ENCODE measurements around the gene NRG3. TPM values are rescaled to one million over a fixed set of nuclear protein-coding genes. Genes with fewer than 3 reads are reported as not detected.

NRG3 gene
- total and polyA plus RNA-seq, 5 experiments from 2014 or later, result not detected

DNA sequence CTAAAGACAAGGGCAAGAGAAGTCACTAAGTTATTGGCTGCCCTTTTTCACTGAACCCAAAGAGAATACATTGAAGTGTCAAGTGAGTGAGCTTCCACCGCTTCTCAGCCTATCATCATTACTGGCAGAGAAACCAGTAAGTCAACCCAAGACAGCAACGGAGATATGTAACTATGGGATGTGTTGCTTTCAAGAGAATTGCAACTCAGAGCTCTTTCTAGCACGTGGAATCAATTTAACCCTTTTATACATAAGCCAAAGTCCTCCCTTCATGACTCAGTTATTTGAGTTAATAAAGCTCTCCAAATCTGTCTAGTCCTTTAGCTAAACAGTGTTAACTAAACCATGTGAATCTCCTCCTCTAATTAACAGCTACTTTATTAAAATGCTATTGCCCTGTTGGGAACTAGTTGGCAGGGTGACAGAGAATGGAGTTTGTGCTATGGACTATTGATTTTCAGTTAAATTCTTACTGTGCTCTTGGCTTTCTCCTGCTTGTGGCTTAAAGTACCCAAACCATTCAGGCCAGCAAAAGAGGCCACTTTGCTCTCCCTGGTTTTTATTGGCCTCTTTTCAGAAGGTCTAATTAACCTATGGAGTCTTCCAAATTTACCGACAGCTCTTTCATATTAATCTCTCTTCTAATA lies 287.7 kb downstream of the NRG3 start:
- ATAC-seq (no peak), DNase-seq (no peak)
- H3K4me1 Mint-ChIP-seq, result no peaks in the 10 kb centered on the region
- H3K9me3 Mint-ChIP-seq, result peaks cover 0 to 25% (median 6%) of the 10 kb centered on the region in 9 donors
- POLR2A ChIA-PET, result no interaction called here
- no peaks in the 10 kb centered on the region for H3K27me3 Mint-ChIP-seq
- no peak overlapping the region for H3K27ac Mint-ChIP-seq
- no peaks in the 10 kb centered on the region for H3K36me3 Mint-ChIP-seq
- H3K4me3 Mint-ChIP-seq, result no peak overlapping the region

DNA sequence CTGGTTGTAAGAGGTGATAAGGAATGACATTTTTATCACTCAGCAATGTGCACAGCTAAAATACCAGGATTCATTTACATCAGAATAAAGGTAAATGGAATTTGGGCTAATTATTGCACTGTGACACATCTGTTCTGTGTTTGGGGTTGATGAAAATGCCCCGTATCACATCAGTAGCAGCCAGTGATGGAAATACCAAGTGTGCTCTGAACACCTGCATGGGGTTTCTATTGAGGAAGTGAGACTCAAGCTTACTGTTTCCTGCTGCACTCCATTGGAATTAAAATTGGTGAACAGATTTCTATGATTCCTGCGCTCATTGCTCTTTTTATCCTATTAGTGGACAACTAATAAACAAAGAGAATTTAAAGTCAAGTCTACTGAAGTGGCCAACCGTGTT lies 296.9 kb downstream of the NRG3 start:
- POLR2A ChIA-PET, result no interaction called here
- DNase-seq (no peak), ATAC-seq (no peak)
- H3K36me3 Mint-ChIP-seq, result no peaks in the 10 kb centered on the region
- H3K27ac Mint-ChIP-seq, result no peak overlapping the region
- no peaks in the 10 kb centered on the region for H3K27me3 Mint-ChIP-seq
- peaks cover 0 to 19% (median 11%) of the 10 kb centered on the region in 9 donors for H3K9me3 Mint-ChIP-seq
- no peak overlapping the region for H3K4me3 Mint-ChIP-seq
- H3K4me1 Mint-ChIP-seq, result no peaks in the 10 kb centered on the region

DNA sequence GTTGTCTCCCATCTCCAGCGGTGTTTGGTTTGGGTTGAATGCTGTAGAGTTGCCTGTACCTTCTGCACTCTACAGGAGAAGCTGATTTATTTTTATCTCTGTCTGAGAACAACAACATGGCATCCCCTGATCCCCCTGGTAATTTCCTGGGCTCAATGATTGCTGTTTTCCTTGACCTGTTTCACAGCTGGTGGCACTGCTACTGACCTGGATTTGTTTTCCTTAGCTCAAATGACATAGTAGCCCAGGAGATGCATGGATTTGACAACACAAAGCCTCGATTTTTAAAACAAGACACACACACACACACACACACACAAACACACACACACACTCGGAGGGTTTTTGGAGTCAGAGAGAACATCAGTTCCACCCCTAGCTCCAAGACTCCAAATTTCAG lies 301.6 kb downstream of the NRG3 start:
- H3K27ac Mint-ChIP-seq, result no peak overlapping the region
- no peaks in the 10 kb centered on the region for H3K36me3 Mint-ChIP-seq
- no peak overlapping the region for H3K4me3 Mint-ChIP-seq
- ATAC-seq (no peak), DNase-seq (no peak)
- peaks cover 5 to 21% (median 8%) of the 10 kb centered on the region in 9 donors for H3K9me3 Mint-ChIP-seq
- no peaks in the 10 kb centered on the region for H3K27me3 Mint-ChIP-seq
- POLR2A ChIA-PET, result no interaction called here
- no peaks in the 10 kb centered on the region for H3K4me1 Mint-ChIP-seq

DNA sequence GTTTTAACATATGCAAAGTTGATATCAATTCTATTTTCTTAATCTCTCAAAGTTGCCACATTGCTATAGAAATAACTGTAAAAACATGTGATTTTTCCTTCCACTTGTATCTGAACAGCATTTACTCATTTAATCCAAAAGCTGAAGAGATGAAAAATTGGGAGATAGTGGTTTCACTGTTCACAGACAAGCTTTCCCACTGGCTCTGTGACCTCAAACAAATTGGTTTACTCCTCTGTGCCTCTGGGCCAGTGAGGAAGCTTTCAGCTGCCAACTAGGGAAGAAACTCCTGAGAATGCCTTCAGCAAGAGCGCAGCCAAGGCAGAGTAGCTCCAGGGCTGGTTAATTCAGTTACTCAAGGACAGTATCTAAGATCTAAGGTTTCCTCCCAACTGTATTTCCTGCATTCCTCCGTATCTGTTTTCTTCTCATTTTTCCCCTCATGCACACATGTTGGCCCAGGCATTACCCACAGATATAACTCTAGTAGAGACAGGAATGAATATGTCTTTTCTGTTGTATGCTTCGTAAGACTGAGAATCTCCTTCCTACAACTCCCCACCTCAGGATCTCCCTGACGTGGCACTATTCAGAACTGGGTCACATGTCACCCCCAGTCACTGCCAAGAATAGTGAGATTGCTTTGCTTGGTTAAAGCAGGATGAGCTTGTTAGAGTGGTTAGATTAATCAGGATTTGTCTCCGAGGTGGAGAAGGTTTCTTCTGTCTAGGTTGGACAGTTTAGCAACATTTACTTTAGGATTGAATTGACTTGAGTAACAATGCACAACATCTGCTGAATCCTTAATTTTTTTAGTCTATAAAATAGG lies 315.7 kb downstream of the NRG3 start:
- Mint-ChIP-seq H3K36me3 (no peaks in the 10 kb centered on the region), H3K9me3 (peaks cover 0 to 5% (median 2%) of the 10 kb centered on the region in 9 donors), H3K4me3 (no peak overlapping the region), H3K27me3 (no peaks in the 10 kb centered on the region), H3K27ac (no peak overlapping the region), H3K4me1 (no peaks in the 10 kb centered on the region)
- POLR2A ChIA-PET, result no interaction called here
- no peak for DNase-seq
- ATAC-seq, result no peak

DNA sequence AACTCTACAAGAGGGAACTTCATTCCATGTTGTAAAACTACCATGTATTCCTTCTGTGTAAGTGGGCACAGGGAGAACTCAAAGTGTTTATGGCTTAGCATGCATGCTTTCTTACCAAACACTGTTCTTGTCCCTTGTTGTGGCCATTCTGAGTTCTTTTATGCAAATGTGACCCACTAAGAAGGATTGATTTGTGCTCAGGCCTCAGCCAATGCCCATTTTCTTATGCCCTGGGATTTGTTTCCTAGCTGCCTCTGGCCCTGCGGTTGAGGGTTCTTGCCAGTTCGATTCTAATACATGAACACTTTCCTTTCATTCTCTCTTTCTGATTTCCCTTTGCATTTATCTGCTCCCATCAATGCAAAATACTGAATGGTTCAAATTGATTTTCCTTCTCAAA lies 316.7 kb downstream of the NRG3 start:
- Mint-ChIP-seq H3K9me3 (peaks cover 0 to 5% (median 2%) of the 10 kb centered on the region in 9 donors), H3K36me3 (no peaks in the 10 kb centered on the region), H3K4me1 (no peaks in the 10 kb centered on the region), H3K27me3 (no peaks in the 10 kb centered on the region), H3K27ac (no peak overlapping the region), H3K4me3 (no peak overlapping the region)
- POLR2A ChIA-PET, result no interaction called here
- DNase-seq (no peak), ATAC-seq (no peak)

DNA sequence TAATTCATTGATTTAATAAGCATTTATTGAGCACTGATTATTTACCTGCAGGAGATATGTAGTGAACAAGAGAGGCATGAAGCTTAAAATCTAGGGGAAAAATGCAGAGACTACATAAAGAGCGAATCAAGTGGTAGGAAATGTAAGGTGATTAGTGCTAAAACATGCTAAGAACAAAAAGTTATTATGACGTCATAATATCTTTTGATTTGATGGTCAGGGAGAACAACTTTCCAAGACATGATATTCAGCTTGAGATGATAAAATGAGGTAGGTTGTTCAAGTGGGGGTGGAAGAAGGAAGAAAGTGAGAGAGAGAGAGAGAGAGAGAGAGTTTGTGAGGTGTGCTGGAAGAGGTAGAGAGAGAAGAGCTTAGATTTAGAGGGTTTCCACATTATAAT lies 317.7 kb downstream of the NRG3 start:
- H3K4me3 Mint-ChIP-seq, result no peak overlapping the region
- H3K36me3 Mint-ChIP-seq, result no peaks in the 10 kb centered on the region
- no peaks in the 10 kb centered on the region for H3K4me1 Mint-ChIP-seq
- DNase-seq (no peak), ATAC-seq (no peak)
- peaks cover 0 to 5% (median 2%) of the 10 kb centered on the region in 9 donors for H3K9me3 Mint-ChIP-seq
- POLR2A ChIA-PET, result no interaction called here
- no peak overlapping the region for H3K27ac Mint-ChIP-seq
- no peaks in the 10 kb centered on the region for H3K27me3 Mint-ChIP-seq

DNA sequence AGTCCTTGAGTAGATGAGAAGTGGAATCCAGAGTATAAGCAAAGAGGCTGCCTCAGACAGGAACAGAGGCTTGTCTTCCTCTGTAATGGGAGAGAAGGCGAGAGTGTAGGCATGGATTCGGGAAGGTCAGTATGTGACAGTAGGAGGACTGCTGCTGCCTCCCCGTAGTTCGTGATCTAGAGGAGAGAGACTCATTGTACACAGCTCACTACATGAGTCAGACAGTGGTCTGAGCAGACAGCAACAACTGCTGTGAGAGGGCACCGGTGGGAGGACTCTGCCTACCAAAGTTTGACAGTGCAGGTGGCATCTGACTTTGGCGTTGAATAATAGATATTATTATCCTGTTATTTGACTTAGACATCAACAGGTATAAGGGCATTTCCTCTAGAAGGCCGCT lies 319.4 kb downstream of the NRG3 start:
- no peak for ATAC-seq
- peaks cover 0 to 2% (median 0%) of the 10 kb centered on the region in 9 donors for H3K9me3 Mint-ChIP-seq
- H3K27ac Mint-ChIP-seq, result no peak overlapping the region
- DNase-seq, result no peak
- no peaks in the 10 kb centered on the region for H3K27me3 Mint-ChIP-seq
- H3K4me3 Mint-ChIP-seq, result no peak overlapping the region
- H3K36me3 Mint-ChIP-seq, result no peaks in the 10 kb centered on the region
- H3K4me1 Mint-ChIP-seq, result no peaks in the 10 kb centered on the region
- POLR2A ChIA-PET, result no interaction called here

DNA sequence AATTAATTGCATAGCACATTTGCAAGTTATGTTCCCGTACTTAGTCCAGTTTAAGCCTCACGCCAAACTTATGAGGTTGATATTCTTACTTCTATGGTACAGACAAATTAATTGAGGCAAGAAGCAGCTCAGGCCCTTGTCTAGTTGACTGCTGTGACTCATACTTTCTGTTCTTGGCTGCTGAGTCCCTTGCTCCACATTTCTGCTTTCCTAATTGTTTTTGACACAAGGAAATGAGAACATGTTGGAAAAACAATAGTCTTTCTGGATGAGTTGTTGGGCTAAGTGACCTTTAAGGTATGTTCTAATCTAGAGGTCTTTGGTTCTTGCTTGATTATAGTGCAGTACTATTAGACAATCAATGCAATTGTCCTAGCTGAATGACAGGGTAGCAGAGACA lies 331.8 kb downstream of the NRG3 start:
- no peaks in the 10 kb centered on the region for H3K4me1 Mint-ChIP-seq
- H3K27me3 Mint-ChIP-seq, result no peaks in the 10 kb centered on the region
- ATAC-seq (no peak), DNase-seq (no peak)
- H3K36me3 Mint-ChIP-seq, result no peaks in the 10 kb centered on the region
- peaks cover 0 to 27% (median 2%) of the 10 kb centered on the region in 9 donors for H3K9me3 Mint-ChIP-seq
- no peak overlapping the region for H3K4me3 Mint-ChIP-seq
- POLR2A ChIA-PET, result no interaction called here
- H3K27ac Mint-ChIP-seq, result no peak overlapping the region

DNA sequence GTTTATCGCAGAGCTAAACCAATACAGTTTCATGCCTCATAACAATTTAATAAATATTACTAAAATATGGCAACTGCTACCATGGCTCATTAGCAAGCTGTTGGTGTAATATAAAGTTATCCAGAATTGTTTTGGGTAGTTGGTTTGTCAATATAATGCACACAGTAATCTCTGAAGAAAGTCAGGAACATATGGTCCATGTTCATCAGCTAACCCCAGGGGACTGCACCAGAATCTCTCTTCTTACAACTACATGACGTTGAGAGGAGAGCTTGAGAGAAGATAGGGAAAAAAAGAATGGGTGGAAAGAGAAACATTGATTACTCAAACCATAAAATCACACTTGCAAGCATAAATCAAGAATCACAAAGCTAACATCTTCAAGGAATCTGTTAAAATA lies 333.7 kb downstream of the NRG3 start:
- no peaks in the 10 kb centered on the region for H3K36me3 Mint-ChIP-seq

DNA sequence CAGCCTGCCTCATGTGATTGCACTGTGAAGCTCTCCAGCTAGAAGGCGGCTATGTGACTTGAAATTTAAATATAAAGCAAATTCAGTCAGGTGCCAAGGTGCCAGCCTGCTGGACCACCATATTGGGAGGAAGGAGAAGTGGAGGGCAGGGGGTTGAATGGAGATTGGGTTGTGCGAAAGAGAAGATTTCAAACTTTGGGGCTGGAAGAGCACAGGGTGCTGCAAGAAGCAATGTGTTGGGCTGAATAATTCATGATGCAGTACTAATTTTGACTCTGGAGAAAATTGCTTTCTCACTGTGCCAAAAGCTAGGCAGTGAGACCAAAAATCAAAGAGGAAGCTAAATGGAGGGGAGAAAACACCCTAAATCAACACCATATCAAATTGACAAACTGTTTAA lies 335.3 kb downstream of the NRG3 start:
- Mint-ChIP-seq H3K27me3 (no peaks in the 10 kb centered on the region), H3K4me3 (no peak overlapping the region), H3K9me3 (peaks cover 0 to 16% (median 0%) of the 10 kb centered on the region in 9 donors), H3K36me3 (no peaks in the 10 kb centered on the region), H3K27ac (no peak overlapping the region), H3K4me1 (no peaks in the 10 kb centered on the region)
- POLR2A ChIA-PET, result no interaction called here
- ATAC-seq, result no peak
- DNase-seq, result no peak

More for the DNA sequence above, 333.7 kb downstream of the NRG3 start:
- no peak overlapping the region for H3K4me3 Mint-ChIP-seq
- ATAC-seq (no peak), DNase-seq (no peak)
- H3K9me3 Mint-ChIP-seq, result peaks cover 0 to 23% (median 0%) of the 10 kb centered on the region in 9 donors
- POLR2A ChIA-PET, result no interaction called here
- H3K27me3 Mint-ChIP-seq, result no peaks in the 10 kb centered on the region
- H3K27ac Mint-ChIP-seq, result no peak overlapping the region
- H3K4me1 Mint-ChIP-seq, result no peaks in the 10 kb centered on the region

DNA sequence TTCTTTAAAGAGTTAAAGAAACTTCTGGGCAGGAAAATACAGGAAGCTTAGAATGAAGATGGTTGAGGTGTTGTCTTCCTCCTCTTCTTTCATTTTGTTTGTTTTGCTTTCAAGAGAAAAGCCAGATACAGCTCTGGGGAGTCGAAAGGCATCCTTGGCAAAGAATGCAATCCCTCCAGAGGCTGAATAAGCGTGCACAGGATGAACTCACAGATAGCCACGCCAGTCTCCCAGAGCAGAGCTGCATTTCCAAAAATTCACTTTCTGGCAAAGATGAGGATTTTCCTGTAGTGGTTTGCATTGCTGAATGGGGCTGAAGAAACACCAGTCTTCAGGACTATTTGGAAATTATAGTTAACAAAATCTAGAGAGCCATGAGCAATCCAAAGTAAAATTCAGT lies 336.4 kb downstream of the NRG3 start:
- H3K9me3 Mint-ChIP-seq, result peaks cover 0 to 5% (median 0%) of the 10 kb centered on the region in 9 donors
- POLR2A ChIA-PET, result no interaction called here
- no peaks in the 10 kb centered on the region for H3K36me3 Mint-ChIP-seq
- no peaks in the 10 kb centered on the region for H3K4me1 Mint-ChIP-seq
- H3K4me3 Mint-ChIP-seq, result no peak overlapping the region
- no peak overlapping the region for H3K27ac Mint-ChIP-seq
- no peak for ATAC-seq
- no peaks in the 10 kb centered on the region for H3K27me3 Mint-ChIP-seq
- DNase-seq, result no peak

DNA sequence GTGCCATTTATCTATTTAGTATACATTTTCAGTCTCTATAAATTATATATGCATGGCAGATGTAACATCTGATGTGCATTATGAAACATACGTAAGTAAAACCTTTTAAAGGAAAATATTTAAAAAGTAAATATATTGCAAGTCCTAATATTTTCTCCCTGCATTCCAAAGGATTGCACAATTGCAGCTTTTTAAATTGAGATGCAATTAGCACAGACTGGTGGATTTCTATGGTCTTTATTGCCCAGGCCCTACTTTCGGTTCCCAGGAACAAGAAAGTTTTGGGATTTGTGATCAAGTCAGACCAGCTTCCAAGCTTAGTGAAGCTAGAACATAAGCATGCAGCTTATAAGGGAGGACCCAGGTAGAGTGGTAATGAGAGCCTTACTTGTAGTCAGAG lies 337.8 kb downstream of the NRG3 start:
- H3K27me3 Mint-ChIP-seq, result no peaks in the 10 kb centered on the region
- no peaks in the 10 kb centered on the region for H3K36me3 Mint-ChIP-seq
- no peak overlapping the region for H3K27ac Mint-ChIP-seq
- POLR2A ChIA-PET, result no interaction called here
- peaks cover 0 to 5% (median 0%) of the 10 kb centered on the region in 9 donors for H3K9me3 Mint-ChIP-seq
- H3K4me3 Mint-ChIP-seq, result no peak overlapping the region
- no peak for ATAC-seq
- no peak for DNase-seq
- H3K4me1 Mint-ChIP-seq, result no peaks in the 10 kb centered on the region

DNA sequence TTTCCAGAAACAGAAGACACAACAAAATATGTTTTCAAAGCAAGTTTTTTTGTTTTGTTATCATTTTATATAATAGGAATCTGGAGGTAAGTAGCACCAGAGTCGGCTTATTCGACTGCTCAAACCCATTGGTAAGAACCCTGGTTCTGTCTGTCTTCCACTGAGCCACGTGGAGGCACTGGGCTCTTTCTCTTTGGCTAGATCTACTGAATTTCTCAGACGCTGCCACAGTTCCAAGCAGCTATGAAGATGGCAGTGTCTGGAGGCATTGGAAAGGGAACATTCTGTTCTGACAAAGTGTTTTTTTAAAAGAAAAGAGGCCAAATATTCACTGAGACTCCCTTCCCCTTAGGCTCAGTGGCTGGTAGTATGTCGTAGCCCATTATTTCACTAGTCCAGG lies 338.8 kb downstream of the NRG3 start:
- H3K9me3 Mint-ChIP-seq, result peaks cover 0 to 5% (median 0%) of the 10 kb centered on the region in 9 donors
- H3K27ac Mint-ChIP-seq, result no peak overlapping the region
- POLR2A ChIA-PET, result no interaction called here
- no peaks in the 10 kb centered on the region for H3K4me1 Mint-ChIP-seq
- no peaks in the 10 kb centered on the region for H3K36me3 Mint-ChIP-seq
- ATAC-seq, result no peak
- no peaks in the 10 kb centered on the region for H3K27me3 Mint-ChIP-seq
- no peak overlapping the region for H3K4me3 Mint-ChIP-seq
- DNase-seq, result no peak

DNA sequence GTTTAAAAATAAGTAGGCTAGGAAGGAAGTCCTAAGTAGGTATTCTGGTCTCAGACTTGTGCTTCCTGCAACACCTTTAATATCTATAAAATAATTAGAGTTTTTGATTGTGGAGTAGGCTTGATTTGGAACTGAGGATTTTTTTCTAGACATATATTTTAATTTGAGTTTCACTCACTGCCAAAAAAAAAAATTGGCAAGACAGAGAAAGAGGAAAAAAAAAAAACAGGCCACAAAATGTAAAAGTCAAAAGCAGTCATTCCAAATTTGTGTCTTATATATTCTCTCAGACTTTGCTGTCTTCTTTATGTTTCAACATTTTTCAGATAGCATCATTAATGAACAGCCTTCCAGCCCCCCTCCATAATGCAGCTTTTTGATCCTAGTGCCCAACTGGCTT lies 346.1 kb downstream of the NRG3 start:
- no peak for ATAC-seq
- H3K36me3 Mint-ChIP-seq, result no peaks in the 10 kb centered on the region

More for the DNA sequence above, 346.1 kb downstream of the NRG3 start:
- POLR2A ChIA-PET, result no interaction called here
- Mint-ChIP-seq H3K27me3 (no peaks in the 10 kb centered on the region), H3K4me1 (no peaks in the 10 kb centered on the region), H3K4me3 (no peak overlapping the region), H3K27ac (no peak overlapping the region), H3K9me3 (peaks cover 0 to 3% (median 0%) of the 10 kb centered on the region in 9 donors)
- DNase-seq, result no peak

All from naive thymus-derived CD8-positive, alpha-beta T cell (primary cell).